Activated gamma-delta T cell (primary cell): ENCODE results near the gene LIN9.

ENCODE experiments used
- DNase-seq: peaks from one replicate; lab custom pipeline; 2025; lab: John Stamatoyannopoulos, UW

The LIN9 gene

DNA sequence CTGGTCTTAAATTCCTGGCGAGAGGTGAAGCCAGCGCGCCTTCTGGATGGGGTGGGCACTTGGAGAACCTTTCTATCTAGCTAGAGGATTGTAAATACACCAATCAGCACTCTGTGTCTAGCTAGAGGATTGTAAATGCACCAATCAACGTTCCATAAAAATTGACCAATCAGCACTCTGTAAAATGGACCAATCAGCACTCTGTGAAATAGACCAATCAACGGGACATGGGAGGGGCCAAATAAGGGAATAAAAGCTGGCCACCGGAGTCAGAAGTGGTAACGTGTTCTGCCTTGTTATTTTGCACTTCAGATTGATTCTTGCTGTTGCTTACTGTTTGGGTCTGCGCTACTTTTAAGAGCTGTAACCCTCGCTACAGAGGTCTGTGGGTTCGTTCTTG is 12.0 kb upstream of the LIN9 start:
- no peak for DNase-seq

DNA sequence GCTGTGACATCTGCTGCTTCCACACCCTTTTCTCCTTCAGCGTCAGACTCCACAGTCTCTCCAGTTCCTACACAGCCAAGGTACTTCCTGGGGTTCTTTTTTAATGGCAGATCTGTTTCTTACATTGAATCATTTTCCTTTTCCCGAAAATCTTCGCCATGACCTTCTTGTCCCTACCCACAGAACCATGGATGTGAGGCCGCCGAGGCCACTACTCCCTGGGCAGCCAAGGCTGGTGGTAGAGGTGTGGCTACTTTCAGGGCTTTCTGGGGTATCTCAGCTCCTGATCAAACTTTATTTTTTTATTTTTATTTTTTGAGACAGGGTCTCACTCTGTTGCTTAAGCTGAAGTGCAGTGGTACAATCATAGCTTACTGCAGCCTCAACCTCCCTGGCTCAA is 9.5 kb upstream of the LIN9 start:
- no peak for DNase-seq

DNA sequence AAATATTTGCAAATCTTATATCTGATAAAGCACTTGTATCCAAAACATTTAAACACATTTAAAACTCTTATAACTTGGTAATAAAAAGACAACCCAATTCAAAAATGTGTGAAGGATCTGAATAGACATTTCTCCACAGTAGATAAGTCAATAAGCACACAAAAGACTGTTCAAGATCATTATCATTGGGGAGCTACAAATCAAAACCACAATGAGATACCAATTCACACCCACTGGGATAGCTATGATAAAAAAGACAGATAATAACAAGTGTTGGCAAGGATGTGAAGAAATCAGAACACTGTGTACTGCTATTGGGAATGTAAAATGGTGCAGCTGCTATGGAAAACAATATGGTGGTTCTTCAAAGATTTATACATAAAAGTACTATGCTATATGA is 5.1 kb upstream of the LIN9 start:
- no peak for DNase-seq

DNA sequence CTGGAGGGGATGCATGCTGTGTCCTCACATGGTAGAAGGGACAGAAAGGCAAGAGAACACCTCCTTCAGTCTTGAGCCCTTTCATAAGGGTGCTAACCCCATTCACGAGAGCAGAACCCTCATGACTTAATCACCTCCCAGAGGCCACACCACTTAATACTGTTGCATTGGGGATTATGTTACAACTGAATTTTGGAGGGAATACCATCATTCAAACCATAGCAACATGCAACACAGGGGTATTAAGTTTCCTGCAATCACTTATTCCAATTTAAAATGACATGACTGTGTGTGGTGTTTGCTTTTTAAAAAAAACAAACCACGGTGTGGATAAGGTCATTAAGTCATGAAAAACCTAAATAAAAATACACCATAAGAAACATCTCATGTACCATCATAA is 3.1 kb upstream of the LIN9 start:
- DNase-seq, result no peak

DNA sequence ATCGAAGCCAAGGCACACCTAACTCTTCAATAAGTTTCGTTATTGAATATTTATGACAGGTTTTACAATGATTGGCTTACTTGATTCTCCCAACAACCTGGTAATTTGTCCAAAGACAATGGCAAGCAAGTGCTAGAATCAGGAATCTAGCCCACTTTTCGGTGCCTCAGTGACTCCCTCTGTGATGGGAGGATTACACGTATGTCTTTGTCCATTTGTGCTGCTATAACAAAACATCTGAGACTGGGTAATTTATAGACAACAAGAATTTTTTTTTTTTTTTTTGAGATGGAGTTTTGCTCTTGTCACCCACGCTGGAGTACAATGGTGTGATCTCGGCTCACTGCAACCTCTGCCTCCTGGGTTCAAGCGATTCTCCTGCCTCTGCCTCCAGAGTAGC is 2.4 kb upstream of the LIN9 start:
- DNase-seq, result no peak

DNA sequence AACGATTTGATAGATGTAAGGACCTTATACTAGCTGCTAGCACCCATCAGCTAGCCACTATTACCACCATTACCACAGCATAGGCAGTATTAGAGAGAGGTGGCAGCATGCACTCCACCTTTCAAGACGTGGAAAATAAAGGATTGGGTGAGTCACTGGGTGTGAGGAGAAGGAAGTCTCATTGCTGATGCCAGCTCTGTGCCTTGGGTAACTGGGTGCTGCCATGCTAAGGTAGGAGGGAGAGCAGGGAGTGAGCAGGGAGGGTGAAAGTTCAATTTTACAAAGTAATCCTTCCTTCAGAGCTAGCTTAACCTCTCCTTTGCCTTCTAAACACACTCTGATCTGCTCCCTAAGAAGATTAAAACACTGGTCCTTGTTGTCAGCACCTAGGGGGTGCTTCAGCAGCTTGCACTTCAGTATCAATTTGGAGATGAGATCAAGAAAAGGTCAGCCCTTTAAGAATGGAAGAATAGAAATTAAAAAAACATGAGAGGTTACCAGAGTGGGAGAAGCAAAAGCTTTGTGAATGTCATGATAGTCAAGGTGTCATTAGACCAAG is 1.8 kb upstream of the LIN9 start:
- DNase-seq, result no peak

DNA sequence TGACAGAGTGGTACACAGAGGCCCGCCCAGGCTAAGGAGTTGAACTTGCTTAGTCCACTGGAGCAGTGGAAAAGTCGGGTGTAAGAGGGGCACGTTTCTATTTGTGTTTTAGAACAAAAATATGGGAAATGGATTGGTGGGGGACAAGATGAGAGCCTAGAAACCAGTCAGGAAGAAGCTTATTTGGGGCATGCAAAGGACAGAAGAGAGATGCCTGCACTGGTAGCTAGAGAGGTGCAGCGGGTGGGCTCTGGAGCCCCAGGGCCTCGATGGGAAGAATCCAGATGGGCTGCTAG is 1.2 kb upstream of the LIN9 start:
- no peak for DNase-seq

DNA sequence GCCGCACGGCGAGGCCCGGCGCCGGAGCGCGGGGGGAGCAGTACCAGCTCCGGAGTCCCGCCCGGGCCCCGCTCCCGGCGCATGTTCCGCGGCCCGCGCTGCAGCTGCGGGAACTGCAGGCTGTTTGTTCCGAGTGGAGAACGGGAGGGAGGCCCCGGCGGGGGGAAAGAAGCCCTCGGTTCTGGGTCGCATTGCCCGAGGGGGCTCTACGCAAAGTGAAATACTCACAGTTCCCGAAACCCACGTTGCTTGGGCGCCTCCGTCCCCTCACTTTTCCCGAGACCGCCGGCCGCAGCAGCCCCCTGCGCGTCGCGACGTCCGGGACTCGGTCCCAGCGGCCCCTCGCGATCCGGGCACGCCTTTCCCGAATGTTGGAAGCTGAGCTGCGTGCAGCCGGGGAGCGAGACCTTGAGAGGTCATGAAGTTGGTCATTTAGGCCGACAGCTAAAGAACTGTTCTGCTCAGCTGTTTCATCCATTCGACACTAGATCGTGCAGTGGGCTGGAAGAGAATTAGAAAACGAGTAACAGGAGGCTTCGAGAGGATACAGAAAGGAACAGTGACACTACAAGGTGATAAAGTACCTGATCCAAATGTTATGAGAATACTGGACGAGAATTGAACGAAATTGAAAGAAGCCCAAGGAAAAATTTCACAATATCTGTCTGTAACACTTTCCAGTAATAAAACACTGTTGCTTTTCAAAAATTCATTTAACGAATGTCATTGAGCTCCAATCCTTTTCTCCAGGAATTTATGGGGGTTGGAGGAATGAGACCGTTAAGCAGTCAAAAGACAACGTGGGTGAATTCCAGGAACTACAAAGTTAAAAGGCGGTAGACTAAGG is 657 bp upstream of the LIN9 start:
- DNase-seq, result no peak

DNA sequence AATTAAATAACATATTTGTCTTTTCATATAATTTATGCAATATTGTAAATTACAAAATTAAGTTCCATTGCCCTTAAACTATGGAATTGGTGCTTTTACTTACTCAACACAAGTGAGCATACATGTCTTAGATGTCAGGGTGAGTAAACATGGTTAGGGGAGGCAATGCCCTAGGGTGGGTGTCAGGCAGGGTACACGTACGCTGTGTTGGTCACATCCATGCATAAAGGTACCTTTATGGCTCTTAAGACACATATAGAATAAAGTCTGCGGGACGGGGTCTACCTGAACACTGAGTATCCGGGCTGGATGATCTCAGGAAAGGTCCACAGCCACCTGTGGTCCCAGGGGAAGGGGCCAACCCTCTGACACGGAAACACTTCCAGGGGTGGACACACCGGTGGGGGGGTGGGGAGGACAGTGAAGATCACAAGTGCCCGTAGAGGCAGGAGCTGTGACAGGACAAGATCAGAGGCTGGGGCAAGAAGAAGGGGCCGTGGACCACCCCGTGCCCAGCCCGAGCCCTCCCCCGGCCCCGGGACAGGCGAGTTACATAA is 720 bp downstream of the LIN9 start:
- no peak for DNase-seq

DNA sequence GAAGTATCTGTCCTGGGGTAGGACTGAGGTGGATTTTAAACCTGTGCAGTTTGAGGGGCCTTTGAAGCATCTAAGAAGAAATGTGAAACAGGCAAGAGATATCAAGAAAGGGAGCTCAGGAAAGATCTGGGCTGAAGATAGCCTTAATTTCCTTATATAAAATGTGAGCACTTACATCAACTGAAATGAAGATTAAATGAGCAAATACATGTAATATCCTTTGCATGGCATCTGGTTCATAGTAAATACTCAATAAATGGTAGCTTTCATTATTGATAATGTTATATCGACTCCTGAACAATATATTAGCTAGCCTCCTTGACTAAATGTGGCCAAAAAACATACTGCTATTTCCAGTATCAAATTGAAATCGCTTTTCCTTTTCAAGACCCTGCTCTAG is 2.5 kb downstream of the LIN9 start:
- DNase-seq, result no peak

DNA sequence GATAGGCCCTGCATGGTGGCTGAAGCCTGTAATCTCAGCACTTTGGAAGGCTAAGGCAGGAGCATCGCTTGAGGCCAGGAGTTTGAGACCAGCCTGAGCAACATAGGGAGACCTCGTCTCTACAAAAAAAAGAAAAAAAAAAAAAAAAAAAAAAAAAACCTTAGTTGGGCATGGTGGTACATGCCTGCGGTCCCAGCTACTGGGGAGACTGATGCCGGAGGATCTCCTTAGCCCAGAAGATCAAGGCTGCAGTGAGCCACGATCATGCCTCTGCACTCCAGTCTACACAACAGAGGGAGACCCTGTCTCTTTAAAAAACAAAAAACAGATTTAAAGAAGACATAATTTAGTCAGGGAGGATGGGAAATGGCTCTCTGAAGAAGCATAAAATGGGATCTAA is 3.8 kb downstream of the LIN9 start:
- no peak for DNase-seq

DNA sequence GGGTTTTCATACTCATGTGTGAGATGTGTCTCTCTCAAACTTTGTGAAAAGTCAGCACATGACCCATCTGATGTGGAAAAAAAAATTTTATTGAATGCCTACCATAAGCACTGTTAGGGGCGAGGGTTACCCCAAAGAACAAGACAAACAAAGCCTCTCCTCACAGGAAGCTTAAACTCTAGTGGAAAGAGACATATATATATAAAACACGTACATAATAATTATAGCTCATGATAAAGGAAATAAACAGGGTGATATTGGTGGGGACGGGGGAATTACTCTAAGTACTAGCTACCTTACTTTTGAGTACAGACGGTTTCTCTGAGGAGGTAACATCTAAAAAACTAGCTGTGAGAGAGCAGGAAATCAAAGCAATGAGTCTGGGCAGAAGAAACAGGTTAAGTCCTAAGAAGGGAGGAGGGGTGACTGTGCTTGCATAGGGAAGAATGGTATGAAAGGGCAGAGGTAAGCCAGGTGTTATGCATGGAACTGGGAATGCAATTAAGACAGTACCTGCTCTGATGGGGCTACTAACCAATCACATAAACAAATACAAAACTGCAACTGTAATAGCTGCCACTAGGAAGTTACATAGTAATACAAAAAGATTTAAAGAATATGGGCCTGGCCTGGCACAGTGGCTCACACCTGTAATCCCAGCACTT is 4.5 kb downstream of the LIN9 start:
- no peak for DNase-seq

DNA sequence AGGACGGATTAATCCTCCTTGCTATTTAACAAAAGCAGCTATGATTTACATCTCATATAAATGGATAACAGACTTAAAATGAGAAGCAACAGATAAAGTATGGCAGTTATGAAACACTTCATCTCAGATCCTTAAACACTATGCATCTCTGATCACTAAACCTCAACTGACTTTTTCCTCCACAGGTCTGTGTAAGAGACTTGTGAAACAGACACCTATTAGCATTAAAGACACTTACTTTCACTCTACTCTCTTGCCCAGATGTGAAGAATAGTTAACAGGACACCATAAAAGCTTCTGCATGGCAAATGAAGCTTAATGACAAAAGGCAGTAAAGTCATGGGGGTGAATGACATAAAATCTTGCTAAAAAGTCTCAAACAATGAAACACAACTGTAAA is 6.2 kb downstream of the LIN9 start:
- DNase-seq, result no peak

DNA sequence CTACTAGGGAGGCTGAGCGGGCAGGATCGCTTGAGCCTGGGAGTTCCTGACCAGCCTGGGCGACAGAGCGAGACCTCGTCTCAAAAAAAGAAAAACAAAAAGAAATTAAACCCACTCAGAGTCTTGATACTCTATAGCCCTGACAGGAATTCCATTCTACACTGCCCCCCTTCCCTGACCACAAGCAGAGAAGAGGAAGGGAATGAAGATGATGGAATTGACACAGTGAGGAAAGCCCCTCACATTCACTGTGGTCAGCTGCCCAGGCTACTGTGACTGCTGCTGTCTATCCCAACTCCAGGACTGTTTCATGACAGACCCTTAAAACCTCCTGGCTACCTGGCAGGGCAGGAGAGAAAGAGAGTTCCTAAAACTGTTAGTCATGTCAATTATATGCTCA is 12.1 kb downstream of the LIN9 start:
- no peak for DNase-seq

DNA sequence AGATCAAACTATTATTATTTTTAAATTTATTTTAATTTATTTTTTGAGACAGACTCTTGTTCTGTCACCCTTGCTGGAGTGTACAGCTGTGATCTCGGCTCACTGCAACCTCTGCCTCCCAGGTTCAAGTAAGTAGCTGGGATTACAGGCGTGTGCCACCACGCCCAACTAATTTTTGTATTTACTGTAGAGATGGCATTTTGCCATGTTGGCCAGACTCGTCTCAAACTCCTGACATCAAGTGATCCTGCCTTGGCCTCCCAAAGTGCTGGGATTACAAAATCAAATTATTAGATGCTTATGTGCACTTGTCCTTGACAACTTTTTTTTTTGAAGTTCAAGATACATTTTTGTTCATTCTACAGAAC is 15.4 kb downstream of the LIN9 start:
- no peak for DNase-seq

DNA sequence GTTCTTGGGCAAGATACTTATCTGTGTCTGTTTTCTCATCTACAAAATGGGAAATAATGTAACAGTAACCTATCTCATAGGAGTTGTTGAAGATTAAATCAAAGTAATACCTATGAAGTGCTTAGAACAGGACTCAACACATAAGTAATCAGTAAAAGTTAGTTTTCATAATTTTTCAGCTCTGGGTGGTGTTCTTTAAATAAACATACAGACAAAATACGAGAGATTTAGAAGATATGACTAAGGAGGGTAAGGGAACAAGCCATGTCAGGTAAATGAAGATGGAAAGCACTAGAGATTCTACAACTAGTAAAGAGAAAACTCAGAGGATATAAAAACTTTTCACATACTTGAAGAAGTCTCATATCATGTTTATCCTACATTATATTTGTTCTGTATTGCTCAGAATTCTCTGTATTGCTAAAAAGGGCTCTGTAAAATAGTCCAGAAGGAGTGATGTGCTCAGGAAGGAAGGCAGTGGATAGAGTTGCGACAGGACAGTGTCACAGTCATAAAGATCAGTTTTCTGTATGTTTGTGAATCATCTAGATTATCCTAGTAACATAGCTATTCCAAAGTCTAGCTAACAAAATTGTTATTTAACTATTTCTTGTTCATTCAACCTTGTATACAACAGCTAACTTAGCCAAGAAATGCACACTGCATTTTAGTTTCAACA is 16.0 kb downstream of the LIN9 start:
- no peak for DNase-seq

DNA sequence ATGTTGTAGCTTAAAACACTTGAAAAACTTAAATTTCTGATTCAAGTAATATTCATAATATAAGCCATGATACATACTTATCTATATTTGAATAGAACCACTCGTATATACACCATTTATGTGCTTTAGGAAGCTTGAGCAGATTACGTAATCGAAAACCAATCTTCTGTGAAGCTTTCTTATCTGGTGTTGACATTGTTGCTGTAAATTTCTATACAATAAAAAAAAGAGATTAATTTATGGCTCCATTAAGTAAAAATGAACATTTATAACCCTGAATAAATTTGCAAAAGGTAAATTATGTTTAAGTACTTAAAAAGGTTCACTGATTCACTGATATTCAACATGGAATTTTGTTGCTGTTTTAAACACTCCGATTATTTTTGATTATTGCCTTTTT is 21.4 kb downstream of the LIN9 start:
- no peak for DNase-seq

DNA sequence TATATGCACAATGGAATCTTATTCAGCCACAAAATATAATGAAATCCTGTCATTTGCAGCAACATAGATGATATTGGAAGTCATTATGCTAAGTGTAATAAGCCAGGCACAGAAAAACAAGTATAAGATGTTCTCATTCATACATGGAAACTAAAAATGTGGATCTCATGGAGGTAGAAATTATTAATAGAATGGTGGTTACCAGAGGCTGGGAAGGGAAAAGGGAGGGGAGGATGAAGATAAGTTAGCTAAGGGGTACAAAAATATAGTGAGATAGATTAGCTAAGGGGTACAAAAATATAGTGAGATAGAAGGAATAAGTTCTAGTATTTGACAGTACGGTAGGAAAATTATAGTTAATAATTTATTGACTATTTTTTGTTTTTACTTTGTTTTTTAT is 27.9 kb downstream of the LIN9 start:
- no peak for DNase-seq

DNA sequence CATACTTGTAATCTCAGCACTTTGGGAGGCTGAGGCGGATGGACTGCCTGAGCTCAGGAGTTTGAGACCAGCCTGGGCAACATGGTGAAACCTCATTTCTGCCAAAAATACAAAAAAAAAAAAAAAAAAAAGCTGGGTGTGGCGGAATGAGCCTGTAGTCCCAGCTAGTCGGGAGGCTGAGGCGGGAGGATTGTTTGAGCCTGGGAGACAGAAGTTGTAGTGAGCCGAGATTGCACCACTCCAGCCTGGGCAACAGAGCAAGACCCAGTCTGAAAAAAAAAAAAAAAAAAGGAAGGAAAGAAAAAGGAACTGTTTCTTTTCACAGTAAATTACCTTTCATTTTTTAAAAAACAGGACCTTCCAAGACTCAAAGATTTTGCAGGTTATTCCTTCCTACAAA is 29.5 kb downstream of the LIN9 start:
- no peak for DNase-seq

DNA sequence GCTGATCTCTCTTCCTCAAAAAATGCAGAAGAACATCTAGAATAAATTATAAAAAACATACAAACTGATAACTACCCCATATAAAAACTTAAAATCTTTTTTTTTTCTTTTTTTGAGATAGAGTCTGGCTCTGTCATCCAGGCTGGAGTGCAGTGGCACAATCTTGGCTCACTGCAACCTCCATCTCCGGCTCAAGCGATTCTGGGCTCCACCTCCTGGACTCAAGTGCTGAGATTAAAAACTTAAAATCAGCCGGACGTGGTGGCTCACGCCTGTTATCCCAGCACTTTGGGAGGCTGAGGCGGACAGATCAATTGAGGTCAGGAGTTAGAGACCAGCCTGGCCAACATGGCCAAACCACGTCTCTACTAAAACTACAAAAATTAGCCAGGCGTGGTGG is 31.1 kb downstream of the LIN9 start:
- DNase-seq, result no peak

DNA sequence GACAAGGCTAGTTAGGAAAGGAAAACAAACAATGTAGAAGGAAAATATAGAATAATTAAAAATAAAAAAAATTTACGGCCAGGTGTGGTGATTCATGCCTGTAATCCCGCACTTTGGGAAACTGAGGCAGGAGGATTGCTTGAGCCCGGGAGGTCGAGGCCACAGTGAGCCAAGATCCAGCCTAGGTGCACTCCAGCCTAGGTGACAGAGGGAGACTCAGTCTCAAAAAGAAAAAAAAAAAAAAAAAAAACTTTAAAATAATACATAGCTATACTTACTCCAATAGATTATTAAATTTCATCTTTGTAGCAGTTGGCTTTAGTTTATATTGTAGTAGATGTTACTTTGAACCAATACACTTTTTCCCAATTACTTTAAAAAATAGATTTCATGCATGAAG is 32.0 kb downstream of the LIN9 start:
- DNase-seq, result no peak

DNA sequence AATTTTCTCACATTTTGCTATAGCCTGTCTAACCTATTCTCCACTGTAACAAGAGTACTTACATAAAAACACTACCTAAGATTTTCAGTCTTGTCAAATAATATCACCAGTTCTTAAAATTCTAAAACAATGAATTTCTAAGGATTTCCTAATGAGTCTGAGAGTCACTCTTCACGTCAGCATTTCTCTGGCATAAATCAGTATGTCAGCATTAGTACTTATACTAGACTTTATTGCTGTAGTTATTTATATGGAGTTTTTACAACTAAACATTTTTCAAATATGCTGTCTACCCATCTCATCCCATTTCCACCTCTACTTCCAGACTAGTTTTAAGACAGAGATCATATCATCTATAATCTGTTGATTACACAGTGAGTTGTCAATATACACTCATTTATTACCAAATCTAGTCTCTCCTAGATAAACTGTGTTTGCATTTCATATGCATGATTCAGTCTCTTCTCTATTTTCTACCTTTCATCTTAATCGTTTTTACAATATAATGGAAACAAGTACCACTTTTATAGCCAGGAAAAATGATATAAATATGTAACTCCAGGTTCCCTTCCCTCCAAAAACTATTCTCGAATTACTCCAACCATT is 32.8 kb downstream of the LIN9 start:
- no peak for DNase-seq
